Spleen (tissue), 11 donors: ENCODE data around the gene FOXP1. TPM values are rescaled to one million over a fixed set of nuclear protein-coding genes. Genes with fewer than 3 reads are reported as not detected.

Experiments used
- DNase-seq: peaks from one replicate; pipeline ENCODE4 v3.0.0-alpha.2; 2020
- H3K27ac ChIP-seq, 8 donors: fragments of 200-600 bp; sonication (generic) in 7 of 8; 1 replicate in 4 of 8; 2 replicates in 4 of 8; pipeline versions ENCODE4 v1.5.0 to v1.8.0; 2016 to 2021; ENCODE audit warnings: inconsistent platforms in 4 of 8, mild to moderate bottlenecking in 4 of 8, moderate library complexity in 1 of 8
- H3K27me3 ChIP-seq, 7 donors: fragments of 200-600 bp; sonication (generic) in 6 of 7; replicated peaks in 1 of 7; 1 replicate in 4 of 7; 2 replicates in 3 of 7; pipeline versions ENCODE4 v1.5.0 to v1.8.0; 2016 to 2021; ENCODE audit warnings: inconsistent platforms in 3 of 7, mild to moderate bottlenecking in 1 of 7
- H3K36me3 ChIP-seq, 6 donors: fragments of 200-600 bp; sonication (generic) in 5 of 6; 1 replicate in 4 of 6; 2 replicates in 2 of 6; pipeline versions ENCODE4 v1.5.0 to v1.8.0; 2016 to 2021; ENCODE audit warnings: inconsistent platforms in 2 of 6
- H3K4me1 ChIP-seq, 6 donors: fragments of 200-600 bp; sonication (generic) in 5 of 6; 1 replicate in 3 of 6; 2 replicates in 3 of 6; pipeline versions ENCODE4 v1.5.0 to v1.8.0; 2016 to 2021; ENCODE audit warnings: inconsistent platforms in 3 of 6
- H3K4me3 ChIP-seq, 8 donors: fragments of 200-600 bp; sonication (generic) in 7 of 8; 1 replicate in 4 of 8; 2 replicates in 4 of 8; pipeline versions ENCODE4 v1.5.0 to v1.8.0; 2016 to 2021; ENCODE audit warnings: inconsistent platforms in 4 of 8, mild to moderate bottlenecking in 4 of 8, moderate library complexity in 2 of 8
- H3K9me3 ChIP-seq, 8 donors: fragments of 200-600 bp; sonication (generic) in 7 of 8; 1 replicate in 4 of 8; 2 replicates in 4 of 8; pipeline versions ENCODE4 v1.5.0 to v1.8.0; 2016 to 2021; ENCODE audit warnings: inconsistent platforms in 4 of 8
- POLR2A ChIP-seq, 3 donors: fragments of 450-650 bp; IDR thresholded peaks; one replicate each; pipeline ENCODE4 v1.5.1; 2017; ENCODE audit warnings: antibody characterized with exemption in 3 of 3, mild to moderate bottlenecking in 1 of 3
- POLR2AphosphoS5 ChIP-seq, 3 donors: sonication (generic); formaldehyde crosslinking; IDR thresholded peaks; one replicate each; pipeline ENCODE4 v1.5.1; 2017; ENCODE audit warnings: antibody characterized with exemption in 3 of 3
- WGBS, 5 donors: extraction: QIAGEN DNeasy Blood & Tissue Kit in 3 of 5; methylation state at CpG; one replicate each; pipeline versions ENCODE4 v1.1.5 to v1.1.7; 2013 to 2018; 5-methylcytosine and 5-hydroxymethylcytosine counted together
- intact Hi-C: fragments of 100-400 bp; cut with DNase I; formaldehyde crosslinking; loops from one replicate; pipeline ENCODE4 v1.15.0; 2023; ENCODE audit warnings: low total_unique reads
- polyA plus RNA-seq, 3 donors: library from polyadenylated mRNA; stranded (reverse); fragments of 200-250 nt; gene quantifications; one replicate each; pipeline ENCODE4 v1.2.1, GENCODE V29; 2013
- total RNA-seq, 7 donors: library from RNA; depleted of rRNA in 3 of 7; stranded (reverse); fragments of >200 nt in 3 of 7; fragmentation: NEBNext Ultra II Directional in 4 of 7; extraction: Animal tissue kit (Norgen Biotek cat#: 25700) in 4 of 7; gene quantifications; one replicate each; pipeline versions ENCODE4 v1.1.0 to v1.2.1, GENCODE V29; 2016 to 2021
- TF ChIP-seq, protein P1 (sequence below), 11 experiments: fragments of 200-600 bp in 7 of 11; fragments of 450-650 bp in 4 of 11; sonication (generic) in 4 of 11; IDR thresholded peaks in 8 of 11; conservative IDR thresholded peaks in 3 of 11; 1 replicate in 7 of 11; 2 replicates in 4 of 11; pipeline versions ENCODE4 v1.4.0 to v1.8.0; 2016 to 2021; ENCODE audit warnings: antibody characterized with exemption in 11 of 11, inconsistent platforms in 4 of 11, mild to moderate bottlenecking in 1 of 11
- donor health status: healthy with polysubstance abuse.
- donor health status: DM: no; HTN: no; CAD: no; lungs with moderate emphysema.
- donor health status: DM: no; HTN: no; CAD: no.
- donor health status: Bipolar disorder and iron deficiency.
- donor health status: healthy.
- donor health status: DM: no; HTN: no; CAD: no.
- donor health status: DM: yes; HTN: yes; CAD: no.

FOXP1 gene
- total and polyA plus RNA-seq, 10 donors = 11.1 to 202 (median 153) TPM

DNA sequence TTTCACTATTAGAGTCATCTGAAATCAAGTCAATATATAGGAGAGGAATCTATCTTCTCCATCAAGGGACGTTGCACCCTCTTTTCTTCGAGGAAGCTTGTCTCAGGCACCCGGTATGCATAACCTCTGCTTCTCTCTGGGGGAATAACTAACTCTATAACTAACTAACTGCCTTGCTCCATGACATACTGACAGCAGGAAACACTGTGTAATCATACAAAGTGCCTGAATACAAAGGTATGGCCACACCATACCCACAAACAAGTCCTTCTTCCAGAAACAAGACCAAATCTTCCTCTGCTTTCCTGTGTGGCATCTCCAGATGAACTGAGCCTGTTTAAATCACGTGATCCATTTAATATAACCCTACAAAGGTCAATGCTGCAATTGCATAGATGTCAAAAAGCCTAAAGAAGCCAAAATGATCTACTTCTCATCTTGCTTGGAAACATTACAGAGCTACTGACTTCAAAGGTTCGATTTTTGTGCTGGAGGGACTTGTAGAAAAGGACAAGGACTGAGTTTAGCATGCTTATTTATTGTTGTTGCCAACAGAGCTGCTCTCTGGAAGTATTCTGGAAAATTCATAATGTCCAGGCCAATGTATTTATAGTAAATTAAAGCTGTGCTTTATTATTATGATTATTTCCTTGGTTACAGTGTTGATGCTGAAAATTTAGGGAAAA, 380.5 kb downstream of the FOXP1 start:
- no peak overlapping the region for H3K27ac ChIP-seq
- no peak overlapping the region for H3K4me3 ChIP-seq
- H3K9me3 ChIP-seq = no peaks in the 10 kb centered on the region
- 66 to 77% (median 74%) methylated on average over 5 of the region's 5 CpGs for WGBS, 5 donors
- TF ChIP-seq, protein P1, sequence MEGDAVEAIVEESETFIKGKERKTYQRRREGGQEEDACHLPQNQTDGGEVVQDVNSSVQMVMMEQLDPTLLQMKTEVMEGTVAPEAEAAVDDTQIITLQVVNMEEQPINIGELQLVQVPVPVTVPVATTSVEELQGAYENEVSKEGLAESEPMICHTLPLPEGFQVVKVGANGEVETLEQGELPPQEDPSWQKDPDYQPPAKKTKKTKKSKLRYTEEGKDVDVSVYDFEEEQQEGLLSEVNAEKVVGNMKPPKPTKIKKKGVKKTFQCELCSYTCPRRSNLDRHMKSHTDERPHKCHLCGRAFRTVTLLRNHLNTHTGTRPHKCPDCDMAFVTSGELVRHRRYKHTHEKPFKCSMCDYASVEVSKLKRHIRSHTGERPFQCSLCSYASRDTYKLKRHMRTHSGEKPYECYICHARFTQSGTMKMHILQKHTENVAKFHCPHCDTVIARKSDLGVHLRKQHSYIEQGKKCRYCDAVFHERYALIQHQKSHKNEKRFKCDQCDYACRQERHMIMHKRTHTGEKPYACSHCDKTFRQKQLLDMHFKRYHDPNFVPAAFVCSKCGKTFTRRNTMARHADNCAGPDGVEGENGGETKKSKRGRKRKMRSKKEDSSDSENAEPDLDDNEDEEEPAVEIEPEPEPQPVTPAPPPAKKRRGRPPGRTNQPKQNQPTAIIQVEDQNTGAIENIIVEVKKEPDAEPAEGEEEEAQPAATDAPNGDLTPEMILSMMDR (IDR thresholded peaks at IDR 0.05 in 8 of 11, conservative IDR thresholded peaks at IDR 0.05 in 3 of 11) = no peak
- no peak for TF ChIP-seq POLR2AphosphoS5 (IDR thresholded peaks at IDR 0.05)
- TF ChIP-seq POLR2A (IDR thresholded peaks at IDR 0.05) = no peak
- H3K27me3 ChIP-seq = no peaks in the 10 kb centered on the region
- DNase-seq = no peak
- H3K36me3 ChIP-seq = peaks cover 0 to 4% (median under 1%) of the 10 kb centered on the region in 6 donors
- peaks cover 0 to 58% (median 3%) of the 10 kb centered on the region in 6 donors for H3K4me1 ChIP-seq
- intact Hi-C loops = no loop called here

- DNase-seq = no peak
Observed at GRCh38 chr3:71201939-71202338, 381.6 kb downstream of the FOXP1 start.

GRCh38 chr3:71197841-71198565, 385.5 kb downstream of the FOXP1 start:
- Histone ChIP-seq H3K4me3 (no peak overlapping the region), H3K36me3 (peaks cover 0 to 37% (median 5%) of the 10 kb centered on the region in 6 donors), H3K27me3 (no peaks in the 10 kb centered on the region), H3K9me3 (no peaks in the 10 kb centered on the region), H3K27ac (no peak overlapping the region), H3K4me1 (peaks cover 0 to 23% (median 0%) of the 10 kb centered on the region in 6 donors)
- WGBS, 5 donors = 96 to 98% (median 97%) methylated on average over 21 of the region's 21 CpGs
- DNase-seq = no peak
- TF ChIP-seq POLR2A (IDR thresholded peaks at IDR 0.05) = no peak
- TF ChIP-seq, protein P1 (IDR thresholded peaks at IDR 0.05 in 8 of 11, conservative IDR thresholded peaks at IDR 0.05 in 3 of 11) = no peak
- intact Hi-C loops = no loop called here

More at GRCh38 chr3:71201939-71202338, 381.6 kb downstream of the FOXP1 start:
- Histone ChIP-seq H3K36me3 (peaks cover 0 to 15% (median 2%) of the 10 kb centered on the region in 6 donors), H3K27ac (no peak overlapping the region), H3K4me1 (peaks cover 0 to 51% (median 3%) of the 10 kb centered on the region in 6 donors), H3K4me3 (no peak overlapping the region), H3K9me3 (no peaks in the 10 kb centered on the region), H3K27me3 (no peaks in the 10 kb centered on the region)
- intact Hi-C loops = no loop called here
- WGBS, 5 donors = 83 to 100% (median 89%) methylated on average over 1 of the region's 1 CpG
- TF ChIP-seq POLR2A (IDR thresholded peaks at IDR 0.05) (no peak), POLR2AphosphoS5 (IDR thresholded peaks at IDR 0.05) (no peak)
- TF ChIP-seq, protein P1 (IDR thresholded peaks at IDR 0.05 in 8 of 11, conservative IDR thresholded peaks at IDR 0.05 in 3 of 11) = no peak

- intact Hi-C loops = no loop called here
- WGBS, 5 donors = 88 to 93% (median 91%) methylated on average over 5 of the region's 5 CpGs
- no peak overlapping the region for H3K4me3 ChIP-seq
- no peak for TF ChIP-seq POLR2AphosphoS5 (IDR thresholded peaks at IDR 0.05)
- TF ChIP-seq POLR2A (IDR thresholded peaks at IDR 0.05) = no peak
- TF ChIP-seq, protein P1 (IDR thresholded peaks at IDR 0.05 in 8 of 11, conservative IDR thresholded peaks at IDR 0.05 in 3 of 11) = no peak
- no peak overlapping the region for H3K27ac ChIP-seq
- no peaks in the 10 kb centered on the region for H3K9me3 ChIP-seq
- H3K36me3 ChIP-seq = peaks cover 0 to 37% (median 5%) of the 10 kb centered on the region in 6 donors
- H3K4me1 ChIP-seq = peaks cover 0 to 5% (median 0%) of the 10 kb centered on the region in 6 donors
- no peaks in the 10 kb centered on the region for H3K27me3 ChIP-seq
- DNase-seq = no peak
Observed at GRCh38 chr3:71195492-71195891, 388.0 kb downstream of the FOXP1 start.
